ENCODE measurements around the gene ARID3A. TPM values are rescaled to one million over a fixed set of nuclear protein-coding genes. Genes with fewer than 3 reads are reported as not detected.

The ARID3A gene
- total RNA-seq, 1 experiment from 2014 or later = 116 TPM

DNA sequence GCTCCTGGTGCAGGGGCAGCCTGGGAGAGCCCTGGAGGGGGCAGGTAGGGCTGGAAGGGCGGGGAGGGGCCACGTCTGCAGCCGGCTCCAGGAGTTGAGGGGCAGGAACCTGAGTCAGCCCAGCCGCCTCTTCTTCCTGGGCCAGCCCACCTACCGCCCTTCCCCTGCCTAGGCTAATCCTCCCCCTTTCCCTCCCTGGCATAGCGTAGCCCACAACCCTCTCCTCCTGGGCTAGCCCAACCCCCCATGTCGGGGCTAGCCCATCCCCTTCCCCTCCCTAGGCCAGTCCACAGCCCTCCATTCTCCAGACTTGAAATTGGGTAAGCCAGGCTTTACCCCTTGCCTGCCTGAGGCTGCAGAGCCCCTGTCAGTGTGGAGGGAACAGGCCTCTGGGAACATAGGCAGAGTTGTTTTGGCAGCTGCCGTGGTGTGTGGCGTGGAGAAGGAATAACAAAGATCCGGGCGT lies 37.7 kb downstream of the ARID3A start:
- TF ChIP-seq, protein P1, sequence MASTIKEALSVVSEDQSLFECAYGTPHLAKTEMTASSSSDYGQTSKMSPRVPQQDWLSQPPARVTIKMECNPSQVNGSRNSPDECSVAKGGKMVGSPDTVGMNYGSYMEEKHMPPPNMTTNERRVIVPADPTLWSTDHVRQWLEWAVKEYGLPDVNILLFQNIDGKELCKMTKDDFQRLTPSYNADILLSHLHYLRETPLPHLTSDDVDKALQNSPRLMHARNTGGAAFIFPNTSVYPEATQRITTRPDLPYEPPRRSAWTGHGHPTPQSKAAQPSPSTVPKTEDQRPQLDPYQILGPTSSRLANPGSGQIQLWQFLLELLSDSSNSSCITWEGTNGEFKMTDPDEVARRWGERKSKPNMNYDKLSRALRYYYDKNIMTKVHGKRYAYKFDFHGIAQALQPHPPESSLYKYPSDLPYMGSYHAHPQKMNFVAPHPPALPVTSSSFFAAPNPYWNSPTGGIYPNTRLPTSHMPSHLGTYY (CRISPR knock-in tag; IDR thresholded peaks at IDR 0.05) = no peak
- TF ChIP-seq OVOL2 (CRISPR knock-in tag; IDR thresholded peaks at IDR 0.05; ENCODE audit: borderline replicate concordance) = no peak
- TF ChIP-seq, protein P2, sequence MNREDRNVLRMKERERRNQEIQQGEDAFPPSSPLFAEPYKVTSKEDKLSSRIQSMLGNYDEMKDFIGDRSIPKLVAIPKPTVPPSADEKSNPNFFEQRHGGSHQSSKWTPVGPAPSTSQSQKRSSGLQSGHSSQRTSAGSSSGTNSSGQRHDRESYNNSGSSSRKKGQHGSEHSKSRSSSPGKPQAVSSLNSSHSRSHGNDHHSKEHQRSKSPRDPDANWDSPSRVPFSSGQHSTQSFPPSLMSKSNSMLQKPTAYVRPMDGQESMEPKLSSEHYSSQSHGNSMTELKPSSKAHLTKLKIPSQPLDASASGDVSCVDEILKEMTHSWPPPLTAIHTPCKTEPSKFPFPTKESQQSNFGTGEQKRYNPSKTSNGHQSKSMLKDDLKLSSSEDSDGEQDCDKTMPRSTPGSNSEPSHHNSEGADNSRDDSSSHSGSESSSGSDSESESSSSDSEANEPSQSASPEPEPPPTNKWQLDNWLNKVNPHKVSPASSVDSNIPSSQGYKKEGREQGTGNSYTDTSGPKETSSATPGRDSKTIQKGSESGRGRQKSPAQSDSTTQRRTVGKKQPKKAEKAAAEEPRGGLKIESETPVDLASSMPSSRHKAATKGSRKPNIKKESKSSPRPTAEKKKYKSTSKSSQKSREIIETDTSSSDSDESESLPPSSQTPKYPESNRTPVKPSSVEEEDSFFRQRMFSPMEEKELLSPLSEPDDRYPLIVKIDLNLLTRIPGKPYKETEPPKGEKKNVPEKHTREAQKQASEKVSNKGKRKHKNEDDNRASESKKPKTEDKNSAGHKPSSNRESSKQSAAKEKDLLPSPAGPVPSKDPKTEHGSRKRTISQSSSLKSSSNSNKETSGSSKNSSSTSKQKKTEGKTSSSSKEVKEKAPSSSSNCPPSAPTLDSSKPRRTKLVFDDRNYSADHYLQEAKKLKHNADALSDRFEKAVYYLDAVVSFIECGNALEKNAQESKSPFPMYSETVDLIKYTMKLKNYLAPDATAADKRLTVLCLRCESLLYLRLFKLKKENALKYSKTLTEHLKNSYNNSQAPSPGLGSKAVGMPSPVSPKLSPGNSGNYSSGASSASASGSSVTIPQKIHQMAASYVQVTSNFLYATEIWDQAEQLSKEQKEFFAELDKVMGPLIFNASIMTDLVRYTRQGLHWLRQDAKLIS (CRISPR knock-in tag; IDR thresholded peaks at IDR 0.05; ENCODE audit: borderline replicate concordance) = no peak
- no peak for TF ChIP-seq NR2C2 (CRISPR knock-in tag; IDR thresholded peaks at IDR 0.05)
- no peak for TF ChIP-seq MYBL2 (CRISPR knock-in tag; IDR thresholded peaks at IDR 0.05)
- TF ChIP-seq FOXJ3 (CRISPR knock-in tag; IDR thresholded peaks at IDR 0.05; ENCODE audit: borderline replicate concordance) = no peak
- TF ChIP-seq NFYB (CRISPR knock-in tag; conservative IDR thresholded peaks at IDR 0.05; ENCODE audit: low read depth) = no peak
- no peak for TF ChIP-seq ZNF423 (CRISPR knock-in tag; IDR thresholded peaks at IDR 0.05)
- TF ChIP-seq, protein P3, sequence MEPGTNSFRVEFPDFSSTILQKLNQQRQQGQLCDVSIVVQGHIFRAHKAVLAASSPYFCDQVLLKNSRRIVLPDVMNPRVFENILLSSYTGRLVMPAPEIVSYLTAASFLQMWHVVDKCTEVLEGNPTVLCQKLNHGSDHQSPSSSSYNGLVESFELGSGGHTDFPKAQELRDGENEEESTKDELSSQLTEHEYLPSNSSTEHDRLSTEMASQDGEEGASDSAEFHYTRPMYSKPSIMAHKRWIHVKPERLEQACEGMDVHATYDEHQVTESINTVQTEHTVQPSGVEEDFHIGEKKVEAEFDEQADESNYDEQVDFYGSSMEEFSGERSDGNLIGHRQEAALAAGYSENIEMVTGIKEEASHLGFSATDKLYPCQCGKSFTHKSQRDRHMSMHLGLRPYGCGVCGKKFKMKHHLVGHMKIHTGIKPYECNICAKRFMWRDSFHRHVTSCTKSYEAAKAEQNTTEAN (CRISPR knock-in tag; IDR thresholded peaks at IDR 0.05) = no peak
- no peak for TF ChIP-seq TEAD1 (CRISPR knock-in tag; IDR thresholded peaks at IDR 0.05)
- TF ChIP-seq, protein P4, sequence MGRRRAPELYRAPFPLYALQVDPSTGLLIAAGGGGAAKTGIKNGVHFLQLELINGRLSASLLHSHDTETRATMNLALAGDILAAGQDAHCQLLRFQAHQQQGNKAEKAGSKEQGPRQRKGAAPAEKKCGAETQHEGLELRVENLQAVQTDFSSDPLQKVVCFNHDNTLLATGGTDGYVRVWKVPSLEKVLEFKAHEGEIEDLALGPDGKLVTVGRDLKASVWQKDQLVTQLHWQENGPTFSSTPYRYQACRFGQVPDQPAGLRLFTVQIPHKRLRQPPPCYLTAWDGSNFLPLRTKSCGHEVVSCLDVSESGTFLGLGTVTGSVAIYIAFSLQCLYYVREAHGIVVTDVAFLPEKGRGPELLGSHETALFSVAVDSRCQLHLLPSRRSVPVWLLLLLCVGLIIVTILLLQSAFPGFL (CRISPR knock-in tag; IDR thresholded peaks at IDR 0.05; ENCODE audit: borderline replicate concordance) = no peak
- TF ChIP-seq ZNF671 (CRISPR knock-in tag; IDR thresholded peaks at IDR 0.05) = no peak
- TF ChIP-seq, protein P5, sequence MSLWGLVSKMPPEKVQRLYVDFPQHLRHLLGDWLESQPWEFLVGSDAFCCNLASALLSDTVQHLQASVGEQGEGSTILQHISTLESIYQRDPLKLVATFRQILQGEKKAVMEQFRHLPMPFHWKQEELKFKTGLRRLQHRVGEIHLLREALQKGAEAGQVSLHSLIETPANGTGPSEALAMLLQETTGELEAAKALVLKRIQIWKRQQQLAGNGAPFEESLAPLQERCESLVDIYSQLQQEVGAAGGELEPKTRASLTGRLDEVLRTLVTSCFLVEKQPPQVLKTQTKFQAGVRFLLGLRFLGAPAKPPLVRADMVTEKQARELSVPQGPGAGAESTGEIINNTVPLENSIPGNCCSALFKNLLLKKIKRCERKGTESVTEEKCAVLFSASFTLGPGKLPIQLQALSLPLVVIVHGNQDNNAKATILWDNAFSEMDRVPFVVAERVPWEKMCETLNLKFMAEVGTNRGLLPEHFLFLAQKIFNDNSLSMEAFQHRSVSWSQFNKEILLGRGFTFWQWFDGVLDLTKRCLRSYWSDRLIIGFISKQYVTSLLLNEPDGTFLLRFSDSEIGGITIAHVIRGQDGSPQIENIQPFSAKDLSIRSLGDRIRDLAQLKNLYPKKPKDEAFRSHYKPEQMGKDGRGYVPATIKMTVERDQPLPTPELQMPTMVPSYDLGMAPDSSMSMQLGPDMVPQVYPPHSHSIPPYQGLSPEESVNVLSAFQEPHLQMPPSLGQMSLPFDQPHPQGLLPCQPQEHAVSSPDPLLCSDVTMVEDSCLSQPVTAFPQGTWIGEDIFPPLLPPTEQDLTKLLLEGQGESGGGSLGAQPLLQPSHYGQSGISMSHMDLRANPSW (CRISPR knock-in tag; conservative IDR thresholded peaks at IDR 0.05; ENCODE audit: low read depth) = no peak
- TF ChIP-seq, protein P6, sequence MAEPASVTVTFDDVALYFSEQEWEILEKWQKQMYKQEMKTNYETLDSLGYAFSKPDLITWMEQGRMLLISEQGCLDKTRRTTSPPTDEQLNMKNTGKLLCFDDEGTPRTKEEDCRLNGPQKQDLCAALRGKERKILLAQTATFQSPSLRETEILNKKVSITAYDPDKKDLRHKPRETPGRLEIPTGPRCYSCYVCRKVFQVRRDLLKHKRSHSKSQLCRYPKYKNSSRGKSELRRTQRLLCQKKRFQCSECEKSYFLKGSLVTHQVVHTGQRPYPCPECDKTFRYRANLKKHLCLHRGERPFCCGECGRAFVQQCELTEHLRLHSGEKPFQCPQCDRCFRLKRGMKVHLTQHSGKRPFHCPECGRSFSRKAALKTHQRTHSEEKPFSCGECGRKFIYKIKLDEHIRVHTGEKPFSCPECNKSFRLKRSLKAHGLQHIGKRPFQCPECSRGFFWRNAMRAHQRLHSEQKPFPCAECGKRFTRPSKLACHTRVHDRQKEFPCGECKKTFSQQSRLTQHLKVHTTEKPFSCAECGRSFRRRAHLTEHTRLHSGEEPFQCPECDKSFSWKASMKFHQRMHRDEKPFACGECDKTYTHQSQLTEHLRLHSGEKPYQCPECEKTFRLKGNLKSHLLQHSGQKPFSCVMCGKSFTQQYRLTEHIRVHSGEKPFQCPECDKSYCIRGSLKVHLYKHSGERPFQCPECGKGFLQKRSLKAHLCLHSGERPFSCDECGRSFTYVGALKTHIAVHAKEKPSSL (CRISPR knock-in tag; conservative IDR thresholded peaks at IDR 0.05) = no peak
- H3K27ac Mint-ChIP-seq = 0 out of 2 replicates have a peak overlapping the region, but pooled peaks have one; percentile 51
- peaks cover 14% of the 10 kb centered on the region for H3K4me1 Mint-ChIP-seq
- peaks cover 16% of the 10 kb centered on the region for H3K9me3 Mint-ChIP-seq
- H3K4me3 Mint-ChIP-seq = no peak overlapping the region
- H3K27me3 Mint-ChIP-seq (ENCODE audit: low read depth) = no peaks in the 10 kb centered on the region
- ATAC-seq (peak; percentile 69), DNase-seq (ENCODE audit: low spot score) (no peak)
- POLR2A ChIA-PET = interaction anchor here (0.6 kb wide), 1 partner anchor 272 kb away, joined by 7 read pairs; no protein-coding TSS in a partner anchor
- CTCF ChIA-PET = no interaction called here
- H3K36me3 Mint-ChIP-seq = peaks cover 54% of the 10 kb centered on the region

Measured in WTC11 (cell line).